Measurements from ENCODE around the gene ARHGAP5.
"Not testable (repeated sequence)": the region's sequence is repeated elsewhere in the genome, so short reads cannot be mapped to it uniquely, and the experiment has no call there.

ARHGAP5 gene

GRCh38 chr14:32121536-32121935 is 44.4 kb downstream of the ARHGAP5 start:
- DNase-seq (ENCODE audit: low read depth): no peak

GRCh38 chr14:32121948-32122347 is 44.8 kb downstream of the ARHGAP5 start:
- no peak for DNase-seq (ENCODE audit: low read depth)

- not testable (repeated sequence) for DNase-seq (ENCODE audit: low read depth)
Observed at GRCh38 chr14:32126899-32127730, 50.0 kb downstream of the ARHGAP5 start.

GRCh38 chr14:32127731-32128654 is 50.9 kb downstream of the ARHGAP5 start:
- not testable (repeated sequence) for DNase-seq (ENCODE audit: low read depth)

- no peak for DNase-seq (ENCODE audit: low read depth)
Observed at GRCh38 chr14:32128703-32129102, 51.6 kb downstream of the ARHGAP5 start.

GRCh38 chr14:32129124-32129523 is 52.0 kb downstream of the ARHGAP5 start:
- DNase-seq (ENCODE audit: low read depth): no peak

GRCh38 chr14:32131689-32132088 is 54.6 kb downstream of the ARHGAP5 start:
- DNase-seq (ENCODE audit: low read depth): not testable (repeated sequence)

- DNase-seq (ENCODE audit: low read depth): no peak
Observed at GRCh38 chr14:32134448-32135097, 57.5 kb downstream of the ARHGAP5 start.

GRCh38 chr14:32136027-32136825 is 59.1 kb downstream of the ARHGAP5 start:
- DNase-seq (ENCODE audit: low read depth): no peak

GRCh38 chr14:32137313-32137712 is 60.2 kb downstream of the ARHGAP5 start:
- DNase-seq (ENCODE audit: low read depth): no peak

- no peak for DNase-seq (ENCODE audit: low read depth)
Observed at GRCh38 chr14:32137892-32138291, 60.8 kb downstream of the ARHGAP5 start.

- no peak for DNase-seq (ENCODE audit: low read depth)
Observed at GRCh38 chr14:32142341-32142740, 65.2 kb downstream of the ARHGAP5 start.

- no peak for DNase-seq (ENCODE audit: low read depth)
Observed at GRCh38 chr14:32142754-32143437, 65.8 kb downstream of the ARHGAP5 start.

GRCh38 chr14:32150392-32150791 is 73.3 kb downstream of the ARHGAP5 start:
- DNase-seq (ENCODE audit: low read depth): no peak

GRCh38 chr14:32166029-32166428 is 88.9 kb downstream of the ARHGAP5 start:
- no peak for DNase-seq (ENCODE audit: low read depth)

GRCh38 chr14:32166924-32167323 is 89.8 kb downstream of the ARHGAP5 start:
- DNase-seq (ENCODE audit: low read depth): no peak

- DNase-seq (ENCODE audit: low read depth): no peak
Observed at GRCh38 chr14:32167907-32168306, 90.8 kb downstream of the ARHGAP5 start.

GRCh38 chr14:32169191-32169590 is 92.1 kb downstream of the ARHGAP5 start:
- no peak for DNase-seq (ENCODE audit: low read depth)

GRCh38 chr14:32171469-32171868 is 94.4 kb downstream of the ARHGAP5 start:
- DNase-seq (ENCODE audit: low read depth): no peak

GRCh38 chr14:32183151-32184058 is 106.3 kb downstream of the ARHGAP5 start:
- DNase-seq (ENCODE audit: low read depth): no peak

Data from stimulated activated CD8-positive, alpha-beta memory T cell treated with anti-CD3 and anti-CD28 coated beads, Interleukin-12 subunit alpha, Interleukin-12 subunit beta, amount 100 ng/mL, for 4 hours (primary cell).